ENCODE measurements around the gene CPZ.

CPZ gene

GRCh38 chr4:8596891-8597290 is 4.3 kb downstream of the CPZ start:
- no peak for DNase-seq

- DNase-seq, result no peak
Observed at GRCh38 chr4:8597319-8597718, 4.8 kb downstream of the CPZ start.

- DNase-seq, result no peak
Observed at GRCh38 chr4:8597791-8598190, 5.2 kb downstream of the CPZ start.

GRCh38 chr4:8598391-8599090 is 6.0 kb downstream of the CPZ start:
- no peak for DNase-seq

GRCh38 chr4:8599091-8599460 is 6.5 kb downstream of the CPZ start:
- DNase-seq, result no peak

GRCh38 chr4:8599657-8600056 is 7.1 kb downstream of the CPZ start:
- no peak for DNase-seq

GRCh38 chr4:8600266-8600665 is 7.7 kb downstream of the CPZ start:
- no peak for DNase-seq

GRCh38 chr4:8600686-8601085 is 8.1 kb downstream of the CPZ start:
- DNase-seq, result no peak

GRCh38 chr4:8601086-8601485 is 8.5 kb downstream of the CPZ start:
- no peak for DNase-seq

- DNase-seq, result no peak
Observed at GRCh38 chr4:8601556-8601955, 9.0 kb downstream of the CPZ start.

- no peak for DNase-seq
Observed at GRCh38 chr4:8602686-8603430, 10.3 kb downstream of the CPZ start.

- DNase-seq, result no peak
Observed at GRCh38 chr4:8603931-8604330, 11.4 kb downstream of the CPZ start.

GRCh38 chr4:8605289-8605688 is 12.7 kb downstream of the CPZ start:
- DNase-seq, result no peak

- DNase-seq, result no peak
Observed at GRCh38 chr4:8606476-8606875, 13.9 kb downstream of the CPZ start.

- no peak for DNase-seq
Observed at GRCh38 chr4:8606966-8607365, 14.4 kb downstream of the CPZ start.

GRCh38 chr4:8607603-8608481 is 15.3 kb downstream of the CPZ start:
- no peak for DNase-seq

- DNase-seq, result no peak
Observed at GRCh38 chr4:8608714-8609391, 16.3 kb downstream of the CPZ start.

- DNase-seq, result no peak
Observed at GRCh38 chr4:8609406-8609805, 16.8 kb downstream of the CPZ start.

- DNase-seq, result no peak
Observed at GRCh38 chr4:8609824-8610350, 17.3 kb downstream of the CPZ start.

- DNase-seq, result no peak
Observed at GRCh38 chr4:8610858-8611616, 18.5 kb downstream of the CPZ start.

- no peak for DNase-seq
Observed at GRCh38 chr4:8612646-8613045, 20.1 kb downstream of the CPZ start.

Measured in hippocampal formation (tissue), 2 donors.